Nucleus accumbens (tissue), 56 donors: ENCODE measurements around the gene STKLD1.
"Not testable (repeated sequence)": the region's sequence is repeated elsewhere in the genome, so short reads cannot be mapped to it uniquely, and the experiment has no call there.

Experiments used
- DNase-seq, 56 donors: peaks; one replicate each; lab custom pipeline; 2025; lab: John Stamatoyannopoulos, UW

The STKLD1 gene

GRCh38 chr9:133375724-133376654 is at the start of gene STKLD1, which contains the start of gene SURF4:
STKLD1 (plus strand) TSS chr9:133376366; CDS start chr9:133376474, 108 bp downstream.
SURF4 (minus strand) TSS chr9:133376060; CDS start chr9:133375969, 91 bp downstream.
- DNase-seq = peak in 55 of 56 donors; percentile 50 to 98 (median 90)

GRCh38 chr9:133327021-133327420 is 49.1 kb upstream of the STKLD1 start:
- DNase-seq = not testable (repeated sequence)

- no peak for DNase-seq
These were observed 48.2 kb upstream of the STKLD1 start for GRCh38 chr9:133327834-133328484.

DNA sequence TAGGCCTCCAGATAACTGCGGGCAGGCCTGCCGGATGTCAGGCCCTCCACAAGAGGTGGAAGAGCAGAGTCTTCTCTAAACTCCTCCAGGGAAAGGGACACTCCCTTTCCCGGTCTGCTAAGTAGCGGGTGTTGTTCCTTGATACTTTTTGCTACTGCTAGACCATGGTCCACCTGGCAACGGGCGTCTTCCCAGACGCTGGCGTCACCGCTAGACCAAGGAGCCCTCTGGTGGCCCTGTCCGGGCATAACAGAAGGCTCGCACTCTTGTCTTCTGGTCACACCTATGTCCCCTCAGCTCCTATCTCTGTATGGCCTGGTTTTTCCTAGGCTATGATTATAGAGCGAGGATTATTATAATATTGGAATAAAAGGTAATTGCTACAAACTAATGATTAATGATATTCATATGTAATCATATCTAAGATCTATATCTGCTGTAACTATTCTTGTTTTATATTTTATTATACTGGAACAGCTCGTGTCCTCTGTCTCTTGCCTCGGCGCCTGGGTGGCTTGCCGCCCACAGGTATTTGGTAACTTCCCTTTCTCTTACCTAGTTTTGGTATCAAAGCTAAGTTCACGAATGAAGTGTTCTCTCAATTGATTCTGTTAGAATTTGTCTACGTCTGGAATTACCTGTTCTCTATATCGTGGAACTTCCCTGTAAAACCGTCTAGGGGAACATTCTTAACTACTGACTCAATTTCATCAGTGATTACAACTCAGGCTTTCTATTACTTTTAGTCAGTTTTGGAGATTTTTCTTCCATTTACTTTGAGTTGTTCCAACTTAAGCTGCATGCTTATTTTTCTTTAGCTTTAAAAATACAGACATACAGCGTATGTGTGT is 46.6 kb upstream of the STKLD1 start:
- DNase-seq = peak in 4 of 56 donors; percentile 10 to 29 (median 16)

DNA sequence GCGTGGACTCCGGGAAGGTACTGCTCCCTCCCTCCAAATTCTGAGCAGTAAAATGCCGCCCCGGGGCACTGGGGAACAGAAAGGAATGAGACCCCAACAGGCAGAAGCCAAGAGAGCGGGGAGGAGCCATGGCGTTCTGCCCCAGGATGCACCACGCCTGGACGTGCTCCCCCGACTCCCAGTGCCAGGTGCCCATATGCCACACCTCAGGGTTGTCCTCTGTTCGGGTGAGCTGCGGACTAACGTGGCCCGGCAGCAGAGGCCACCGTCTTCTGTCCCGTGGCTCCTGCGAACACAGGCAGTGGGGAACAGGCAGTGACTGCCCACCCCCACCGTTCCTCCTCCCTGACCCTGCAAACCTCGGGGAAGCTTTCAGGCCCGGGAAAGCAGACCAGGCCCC is 44.9 kb upstream of the STKLD1 start:
- no peak for DNase-seq

DNA sequence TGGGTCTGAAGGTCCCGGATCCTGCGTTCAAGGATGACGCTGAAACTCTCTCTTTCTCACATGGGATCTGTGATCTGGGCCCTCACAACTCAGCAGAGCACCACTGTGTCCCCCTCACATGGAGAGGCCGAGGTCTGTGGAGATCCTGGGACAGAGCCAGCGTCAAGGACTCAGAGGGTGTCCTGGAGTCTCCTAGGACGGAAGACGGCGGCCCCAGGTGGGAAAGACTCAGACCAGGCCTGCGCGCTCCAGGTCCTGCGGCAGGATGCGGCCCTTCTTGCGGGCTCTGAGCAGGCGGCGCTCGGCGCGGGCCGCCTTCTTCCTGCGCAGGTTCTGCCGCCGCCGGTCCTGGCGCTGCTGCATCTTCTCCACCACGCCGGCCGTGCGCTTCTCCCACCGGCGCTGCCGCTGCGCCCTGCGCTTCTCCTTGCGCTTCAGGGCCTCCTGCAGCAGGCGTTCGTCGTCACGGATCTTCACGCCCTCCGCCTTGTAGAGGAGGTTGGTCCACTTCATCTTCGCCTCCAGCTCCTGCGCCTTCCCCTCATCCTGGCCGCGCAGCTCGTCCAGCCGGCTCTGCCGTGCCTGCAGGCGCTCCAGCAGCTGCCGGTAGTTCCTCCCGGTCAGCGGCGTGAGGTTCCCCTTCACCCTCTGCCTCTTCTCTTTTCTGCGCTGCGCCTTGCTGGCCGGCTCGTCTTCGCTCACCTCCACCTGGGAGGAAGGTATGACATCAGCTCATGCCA is 44.4 kb upstream of the STKLD1 start:
- DNase-seq = no peak

GRCh38 chr9:133332381-133332730 is 43.8 kb upstream of the STKLD1 start:
- no peak for DNase-seq

DNA sequence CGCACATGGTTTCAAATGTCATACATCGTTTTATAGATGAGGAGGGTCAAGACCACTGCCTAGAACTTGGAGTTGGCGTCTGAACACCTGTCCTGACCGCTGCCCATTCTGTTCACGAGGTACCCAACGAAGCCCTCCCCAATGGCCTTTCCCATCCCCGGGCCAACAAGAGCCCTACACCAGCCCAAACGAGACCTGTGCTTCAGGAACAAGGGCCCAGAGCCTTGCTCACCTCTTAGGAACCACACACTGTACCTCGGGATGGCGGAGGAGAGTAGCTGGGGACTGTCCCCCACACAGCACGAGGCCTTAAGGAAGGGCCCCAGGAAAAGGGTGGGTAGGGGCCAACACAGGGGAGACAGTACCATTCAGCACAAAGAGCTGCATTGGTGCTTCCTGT is 43.2 kb upstream of the STKLD1 start:
- DNase-seq = no peak

DNA sequence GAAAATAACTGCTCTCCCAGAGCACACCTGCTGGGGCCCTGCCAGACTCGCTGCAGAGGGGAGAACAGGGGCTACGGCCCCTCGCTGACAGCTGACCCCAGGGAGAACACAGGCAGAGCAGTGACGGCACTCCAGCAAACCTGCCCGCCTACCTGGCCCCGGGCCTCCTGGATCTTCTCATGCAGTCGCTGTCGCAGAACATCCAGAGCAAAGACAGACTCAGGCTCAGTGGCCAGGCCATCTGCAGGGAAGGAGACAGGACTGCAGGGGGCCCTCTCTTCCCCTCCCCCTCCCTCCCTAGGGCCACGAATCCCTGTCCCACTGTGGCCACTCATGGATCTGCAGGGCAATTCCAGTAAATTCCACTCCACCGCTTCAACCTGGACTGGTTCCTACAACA is 42.6 kb upstream of the STKLD1 start:
- no peak for DNase-seq

GRCh38 chr9:133334161-133334560 is 42.0 kb upstream of the STKLD1 start:
- no peak for DNase-seq

GRCh38 chr9:133334888-133335287 is 41.3 kb upstream of the STKLD1 start:
- not testable (repeated sequence) for DNase-seq

DNA sequence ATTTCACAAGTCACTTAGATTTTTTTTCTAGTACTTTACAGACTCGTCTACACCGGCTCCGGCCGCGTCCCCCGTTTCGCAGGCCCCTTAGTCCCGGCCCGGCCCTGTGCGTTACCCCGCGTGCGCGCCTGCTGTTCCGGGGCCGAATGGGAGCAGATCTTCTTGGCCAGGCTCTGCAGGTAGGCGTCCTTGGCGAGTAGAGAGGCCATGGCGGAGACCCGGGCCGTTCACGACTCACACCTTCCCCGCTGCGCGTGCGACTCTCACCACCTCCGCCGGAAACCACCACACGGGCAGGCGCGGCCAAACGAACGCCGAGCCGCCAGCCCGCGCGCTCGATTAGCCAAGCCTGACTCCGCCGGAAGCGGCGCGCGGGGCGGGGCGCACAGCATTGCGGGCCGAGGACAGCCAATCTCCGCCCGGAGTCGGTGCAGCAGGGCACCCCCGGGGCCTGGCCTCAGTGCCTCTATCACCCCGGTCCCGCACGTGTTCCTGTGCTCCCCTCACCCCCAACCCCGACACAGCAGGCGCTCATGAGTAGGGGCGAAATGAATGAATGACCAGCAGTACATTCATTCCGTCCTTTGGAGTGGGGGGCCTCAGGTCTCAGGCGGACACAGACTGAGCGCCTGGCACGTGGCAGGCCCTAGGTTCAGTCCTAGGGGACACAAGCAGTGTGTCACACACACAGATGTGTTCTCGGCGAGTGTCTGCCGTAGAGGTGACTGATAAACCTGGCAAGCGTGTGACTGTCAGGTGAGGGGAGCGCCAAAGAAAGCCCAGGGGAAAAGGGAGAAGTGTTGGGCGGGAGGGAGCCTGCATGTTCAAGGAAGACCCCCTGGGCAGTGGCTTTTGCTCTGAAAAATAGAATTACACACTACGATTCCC is 40.0 kb upstream of the STKLD1 start, which contains the start of gene SURF6:
SURF6 (minus strand) TSS at position 265 of the 888 bp plus-strand sequence; CDS start at position 209, 56 bp downstream.
- DNase-seq = peak in 55 of 56 donors; percentile 56 to 94 (median 84)

GRCh38 chr9:133339641-133340040 is 36.5 kb upstream of the STKLD1 start:
- DNase-seq = no peak

GRCh38 chr9:133340256-133340655 is 35.9 kb upstream of the STKLD1 start:
- DNase-seq = no peak

GRCh38 chr9:133340916-133341315 is 35.2 kb upstream of the STKLD1 start:
- DNase-seq = no peak

DNA sequence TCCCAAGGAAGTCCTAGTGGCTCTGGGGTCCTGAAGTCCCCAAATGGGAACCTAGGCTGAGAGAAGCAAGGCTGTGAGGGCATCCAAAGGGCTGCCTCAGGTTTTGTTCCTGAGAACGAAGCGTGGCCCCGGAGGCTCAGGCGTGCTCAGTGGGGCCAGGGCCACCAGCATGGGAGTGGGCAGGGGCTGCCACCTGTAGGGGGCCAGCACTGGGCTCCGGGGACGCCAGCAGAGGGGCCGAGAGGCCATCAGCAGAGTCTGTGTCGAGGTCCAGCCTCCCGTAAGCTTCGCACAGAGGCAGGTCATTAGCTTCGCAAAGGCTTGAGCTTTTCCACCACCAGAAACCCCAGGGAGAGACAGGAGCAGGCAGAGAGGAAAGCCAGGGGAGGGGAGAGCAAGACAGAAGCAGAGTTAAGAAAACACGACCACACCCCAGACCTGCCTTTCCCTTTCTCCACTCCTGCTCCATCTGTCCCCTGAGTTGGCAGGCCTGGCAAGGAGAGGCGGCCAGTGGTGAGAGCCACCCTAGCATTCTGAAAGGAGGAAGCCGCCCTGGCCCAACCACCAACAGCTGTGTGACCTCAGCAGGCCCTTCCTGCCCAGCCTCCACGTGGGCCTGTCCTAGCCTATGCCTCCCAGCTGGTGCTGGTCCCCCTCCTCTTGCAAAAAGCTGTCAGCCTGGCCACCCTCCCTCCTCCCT is 34.6 kb upstream of the STKLD1 start:
- DNase-seq = peak in 11 of 56 donors; percentile 4 to 50 (median 23)

DNA sequence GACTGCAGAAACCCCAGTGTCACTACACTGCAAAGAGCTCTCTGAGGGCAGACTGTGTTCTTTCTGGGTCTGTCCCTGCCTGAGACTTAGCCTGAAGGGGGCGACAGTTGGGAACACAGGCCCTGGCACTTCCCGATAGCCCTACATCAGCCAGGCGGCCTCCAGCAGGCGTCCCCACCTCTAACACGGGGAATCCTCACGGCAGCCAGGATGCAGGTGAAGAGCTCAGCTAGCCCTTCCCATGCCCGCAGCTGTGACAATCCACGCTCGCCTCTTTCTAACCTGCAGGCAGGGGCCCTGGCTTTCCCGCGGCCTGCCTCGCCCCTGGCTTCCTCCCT is 34.1 kb upstream of the STKLD1 start:
- no peak for DNase-seq

GRCh38 chr9:133342570-133342969 is 33.6 kb upstream of the STKLD1 start:
- no peak for DNase-seq
